ENCODE results near the gene LASP1.

DNA sequence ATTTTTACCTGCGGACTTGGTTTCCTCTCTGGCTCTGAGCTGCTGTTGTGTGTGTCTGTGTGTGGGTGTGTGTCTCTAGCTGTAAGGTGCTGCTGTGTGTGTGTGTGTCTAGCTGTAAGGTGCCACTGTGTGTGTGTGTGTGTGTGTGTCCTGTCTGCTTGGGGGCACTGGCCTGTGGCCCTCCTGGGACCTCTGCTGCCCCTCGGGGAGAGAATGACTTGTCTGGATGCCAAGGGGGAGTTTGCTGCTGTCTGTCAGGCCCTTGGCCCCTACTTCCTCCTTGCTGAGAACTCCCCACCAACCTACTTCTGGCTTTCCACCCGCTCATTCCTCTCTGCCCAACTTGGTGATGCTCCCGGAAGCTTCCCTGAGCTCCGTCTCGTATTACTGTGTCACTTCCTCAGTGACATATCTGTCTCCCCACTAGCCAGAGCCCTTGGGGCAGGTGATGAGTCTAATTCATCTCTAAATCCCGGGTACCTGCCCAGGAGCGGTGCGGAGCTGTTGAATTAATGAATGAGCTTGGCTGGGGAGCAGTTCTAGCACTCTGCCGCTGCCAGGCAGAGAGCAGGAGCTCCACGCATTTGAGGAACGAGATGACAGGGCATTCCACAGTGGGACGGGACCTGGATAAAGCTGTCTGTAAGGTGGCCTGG lies 52.0 kb downstream of the LASP1 start:
- TF ChIP-seq, protein P1, sequence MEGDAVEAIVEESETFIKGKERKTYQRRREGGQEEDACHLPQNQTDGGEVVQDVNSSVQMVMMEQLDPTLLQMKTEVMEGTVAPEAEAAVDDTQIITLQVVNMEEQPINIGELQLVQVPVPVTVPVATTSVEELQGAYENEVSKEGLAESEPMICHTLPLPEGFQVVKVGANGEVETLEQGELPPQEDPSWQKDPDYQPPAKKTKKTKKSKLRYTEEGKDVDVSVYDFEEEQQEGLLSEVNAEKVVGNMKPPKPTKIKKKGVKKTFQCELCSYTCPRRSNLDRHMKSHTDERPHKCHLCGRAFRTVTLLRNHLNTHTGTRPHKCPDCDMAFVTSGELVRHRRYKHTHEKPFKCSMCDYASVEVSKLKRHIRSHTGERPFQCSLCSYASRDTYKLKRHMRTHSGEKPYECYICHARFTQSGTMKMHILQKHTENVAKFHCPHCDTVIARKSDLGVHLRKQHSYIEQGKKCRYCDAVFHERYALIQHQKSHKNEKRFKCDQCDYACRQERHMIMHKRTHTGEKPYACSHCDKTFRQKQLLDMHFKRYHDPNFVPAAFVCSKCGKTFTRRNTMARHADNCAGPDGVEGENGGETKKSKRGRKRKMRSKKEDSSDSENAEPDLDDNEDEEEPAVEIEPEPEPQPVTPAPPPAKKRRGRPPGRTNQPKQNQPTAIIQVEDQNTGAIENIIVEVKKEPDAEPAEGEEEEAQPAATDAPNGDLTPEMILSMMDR (IDR thresholded peaks at IDR 0.05) = no peak
- no peak for TF ChIP-seq POLR2A (IDR thresholded peaks at IDR 0.05)

Data from thyroid gland (tissue), 4 donors.